Measurements from ENCODE around the gene SMG5. TPM values are rescaled to one million over a fixed set of nuclear protein-coding genes. Genes with fewer than 3 reads are reported as not detected.

Gene SMG5
- total RNA-seq, 1 donor from 2014 or later, result 57.7 TPM

DNA sequence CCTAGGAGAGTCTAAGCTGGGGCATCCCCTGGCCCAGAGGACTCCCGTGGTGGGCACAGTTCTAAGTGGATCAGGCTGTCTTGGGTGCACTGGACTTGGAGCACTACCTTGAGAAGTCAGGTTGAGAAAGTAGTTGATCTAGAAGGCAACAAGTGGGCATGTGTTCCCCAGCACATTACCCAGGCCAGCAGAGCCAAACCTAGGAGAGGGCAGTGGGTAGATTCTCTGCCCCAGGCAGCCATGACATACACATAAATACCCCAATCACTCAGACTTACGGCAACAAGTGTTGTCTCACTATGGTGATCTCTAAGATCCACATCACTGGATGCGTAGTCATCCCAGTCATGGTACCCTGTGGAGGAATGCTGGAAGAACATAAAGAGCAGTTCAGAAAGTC lies 71.4 kb downstream of the SMG5 start:
- no peak for DNase-seq (ENCODE audit: extremely low spot score in 2 of 2)
- H3K4me1 ChIP-seq, result peaks cover 27% of the 10 kb centered on the region
- TF ChIP-seq POLR2A (IDR thresholded peaks at IDR 0.05) (no peak), POLR2AphosphoS5 (IDR thresholded peaks at IDR 0.05; ENCODE audit: insufficient read depth in 1 of 2, low read depth in 1 of 2) (no peak)
- TF ChIP-seq, protein P1, sequence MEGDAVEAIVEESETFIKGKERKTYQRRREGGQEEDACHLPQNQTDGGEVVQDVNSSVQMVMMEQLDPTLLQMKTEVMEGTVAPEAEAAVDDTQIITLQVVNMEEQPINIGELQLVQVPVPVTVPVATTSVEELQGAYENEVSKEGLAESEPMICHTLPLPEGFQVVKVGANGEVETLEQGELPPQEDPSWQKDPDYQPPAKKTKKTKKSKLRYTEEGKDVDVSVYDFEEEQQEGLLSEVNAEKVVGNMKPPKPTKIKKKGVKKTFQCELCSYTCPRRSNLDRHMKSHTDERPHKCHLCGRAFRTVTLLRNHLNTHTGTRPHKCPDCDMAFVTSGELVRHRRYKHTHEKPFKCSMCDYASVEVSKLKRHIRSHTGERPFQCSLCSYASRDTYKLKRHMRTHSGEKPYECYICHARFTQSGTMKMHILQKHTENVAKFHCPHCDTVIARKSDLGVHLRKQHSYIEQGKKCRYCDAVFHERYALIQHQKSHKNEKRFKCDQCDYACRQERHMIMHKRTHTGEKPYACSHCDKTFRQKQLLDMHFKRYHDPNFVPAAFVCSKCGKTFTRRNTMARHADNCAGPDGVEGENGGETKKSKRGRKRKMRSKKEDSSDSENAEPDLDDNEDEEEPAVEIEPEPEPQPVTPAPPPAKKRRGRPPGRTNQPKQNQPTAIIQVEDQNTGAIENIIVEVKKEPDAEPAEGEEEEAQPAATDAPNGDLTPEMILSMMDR (IDR thresholded peaks at IDR 0.05), result no peak
- no peaks in the 10 kb centered on the region for H3K9me3 ChIP-seq
- no peak overlapping the region for H3K4me3 ChIP-seq
- intact Hi-C loops (cut with DNase I), result no loop called here
- H3K36me3 ChIP-seq, result peaks cover 0 to 22% of the 10 kb centered on the region in 2 donors
- no peak overlapping the region for H3K27ac ChIP-seq
- H3K27me3 ChIP-seq, result no peaks in the 10 kb centered on the region

GRCh38 chr1:156204686-156205085 lies 77.9 kb downstream of the SMG5 start:
- Histone ChIP-seq H3K27me3 (no peaks in the 10 kb centered on the region), H3K27ac (no peak overlapping the region), H3K4me3 (no peak overlapping the region), H3K36me3 (peaks cover 0 to 29% of the 10 kb centered on the region in 2 donors), H3K9me3 (no peaks in the 10 kb centered on the region), H3K4me1 (no peaks in the 10 kb centered on the region)
- TF ChIP-seq, protein P1 (IDR thresholded peaks at IDR 0.05), result no peak
- TF ChIP-seq POLR2AphosphoS5 (IDR thresholded peaks at IDR 0.05; ENCODE audit: insufficient read depth in 1 of 2, low read depth in 1 of 2) (no peak), POLR2A (IDR thresholded peaks at IDR 0.05) (no peak)
- intact Hi-C loops (cut with DNase I), result no loop called here
- no peak for DNase-seq (ENCODE audit: extremely low spot score in 2 of 2)

DNA sequence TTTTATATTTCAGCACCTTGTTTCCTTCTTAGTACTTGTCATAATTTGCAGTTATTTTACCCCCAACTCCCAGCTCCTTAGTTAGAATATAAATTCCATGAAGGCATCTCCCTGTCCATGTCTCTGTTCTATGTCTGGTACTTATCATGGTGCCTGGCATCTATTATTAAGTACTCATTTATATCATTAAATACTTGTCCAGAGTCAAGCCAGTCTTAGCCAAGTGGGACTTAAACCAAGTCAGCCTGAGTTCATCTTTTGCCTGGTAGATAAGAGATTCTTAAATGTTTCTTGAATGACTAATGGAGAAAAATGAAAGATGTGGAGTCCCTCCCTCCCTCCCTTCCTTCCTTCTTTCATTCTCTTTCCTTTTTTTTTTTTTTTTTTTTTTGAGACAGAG lies 79.3 kb downstream of the SMG5 start:
- TF ChIP-seq POLR2AphosphoS5 (IDR thresholded peaks at IDR 0.05; ENCODE audit: insufficient read depth in 1 of 2, low read depth in 1 of 2) (no peak), POLR2A (IDR thresholded peaks at IDR 0.05) (no peak)
- TF ChIP-seq, protein P1 (IDR thresholded peaks at IDR 0.05), result no peak
- peaks cover 2% of the 10 kb centered on the region for H3K4me1 ChIP-seq
- intact Hi-C loops (cut with DNase I), result no loop called here
- H3K36me3 ChIP-seq, result peaks cover 0 to 26% of the 10 kb centered on the region in 2 donors
- no peaks in the 10 kb centered on the region for H3K27me3 ChIP-seq
- no peak overlapping the region for H3K27ac ChIP-seq
- H3K4me3 ChIP-seq, result no peak overlapping the region
- H3K9me3 ChIP-seq, result no peaks in the 10 kb centered on the region
- no peak for DNase-seq (ENCODE audit: extremely low spot score in 2 of 2)

DNA sequence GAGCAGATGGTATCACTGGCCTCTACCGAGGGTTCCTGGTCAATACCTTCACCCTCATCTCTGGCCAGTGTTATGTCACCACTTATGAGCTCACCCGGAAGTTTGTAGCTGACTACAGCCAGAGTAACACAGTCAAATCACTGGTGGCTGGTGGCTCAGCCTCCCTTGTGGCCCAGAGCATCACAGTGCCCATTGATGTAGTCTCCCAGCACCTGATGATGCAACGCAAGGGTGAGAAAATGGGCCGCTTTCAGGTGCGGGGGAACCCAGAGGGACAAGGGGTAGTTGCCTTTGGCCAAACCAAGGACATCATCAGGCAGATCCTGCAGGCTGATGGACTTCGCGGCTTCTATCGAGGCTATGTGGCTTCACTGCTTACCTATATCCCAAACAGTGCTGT lies 82.6 kb downstream of the SMG5 start:
- Histone ChIP-seq H3K4me1 (peaks cover 25% of the 10 kb centered on the region), H3K27ac (no peak overlapping the region), H3K27me3 (no peaks in the 10 kb centered on the region), H3K9me3 (no peaks in the 10 kb centered on the region), H3K4me3 (no peak overlapping the region), H3K36me3 (peaks cover 0 to 24% of the 10 kb centered on the region in 2 donors)
- no peak for DNase-seq (ENCODE audit: extremely low spot score in 2 of 2)
- no peak for TF ChIP-seq POLR2AphosphoS5 (IDR thresholded peaks at IDR 0.05; ENCODE audit: insufficient read depth in 1 of 2, low read depth in 1 of 2)
- TF ChIP-seq, protein P1 (IDR thresholded peaks at IDR 0.05), result no peak
- no peak for TF ChIP-seq POLR2A (IDR thresholded peaks at IDR 0.05)
- intact Hi-C loops (cut with DNase I), result no loop called here

Other genes starting within 250 kb of the SMG5 start
- 27.0 TPM for gene UBQLN4, start 229.0 kb downstream of the SMG5 start, total RNA-seq
- gene LAMTOR2, start 228.0 kb downstream of the SMG5 start, total RNA-seq, result 73.9 TPM
- 52.1 TPM for gene RAB25, start 221.7 kb downstream of the SMG5 start, total RNA-seq
- gene MEX3A, start 200.4 kb downstream of the SMG5 start, total RNA-seq, result 1.2 TPM
- gene LMNA, start 168.1 kb downstream of the SMG5 start, total RNA-seq, result 436 TPM
- 18.7 TPM for gene SEMA4A, start 129.2 kb downstream of the SMG5 start, total RNA-seq
- gene SLC25A44, start 88.7 kb downstream of the SMG5 start, total RNA-seq, result 14.0 TPM
- 44.7 TPM for gene PMF1, start 69.8 kb downstream of the SMG5 start, total RNA-seq
- gene BGLAP, start 40.6 kb downstream of the SMG5 start, total RNA-seq, result not detected
- gene PAQR6, start 34.8 kb downstream of the SMG5 start, total RNA-seq, result 2.0 TPM
- gene TMEM79, start 1.5 kb upstream of the SMG5 start, total RNA-seq, result 27.3 TPM
- gene GLMP, start 12.9 kb upstream of the SMG5 start, total RNA-seq, result 36.1 TPM
- gene VHLL, start 16.5 kb upstream of the SMG5 start, total RNA-seq, result not detected
- gene CCT3, start 55.5 kb upstream of the SMG5 start, total RNA-seq, result 186 TPM
- not detected for gene TSACC, start 55.7 kb upstream of the SMG5 start, total RNA-seq
- gene RHBG, start 86.4 kb upstream of the SMG5 start, total RNA-seq, result not detected
- gene MEF2D, start 217.9 kb upstream of the SMG5 start, total RNA-seq, result 33.9 TPM

All from vagina (tissue), 2 donors.